Neural progenitor cell (in vitro differentiated cells): ENCODE results near the gene BAHD1.

Experiments used
- CTCF ChIP-seq: fragments of 200-600 bp; sonication (generic); IDR thresholded peaks from 2 replicates; pipeline ENCODE4 v1.5.1; 2017; ENCODE audit warnings: antibody characterized with exemption, mild to moderate bottlenecking
- EZH2 ChIP-seq: fragments of 200-600 bp; sonication (generic); IDR thresholded peaks from 2 replicates; pipeline ENCODE4 v1.6.1; 2017; ENCODE audit warnings: antibody characterized with exemption, mild to moderate bottlenecking, moderate library complexity
- EZH2phosphoT487 ChIP-seq: fragments of 200-600 bp; sonication (generic); IDR thresholded peaks from 2 replicates; pipeline ENCODE4 v1.6.1; 2017; ENCODE audit warnings: antibody characterized with exemption

DNA sequence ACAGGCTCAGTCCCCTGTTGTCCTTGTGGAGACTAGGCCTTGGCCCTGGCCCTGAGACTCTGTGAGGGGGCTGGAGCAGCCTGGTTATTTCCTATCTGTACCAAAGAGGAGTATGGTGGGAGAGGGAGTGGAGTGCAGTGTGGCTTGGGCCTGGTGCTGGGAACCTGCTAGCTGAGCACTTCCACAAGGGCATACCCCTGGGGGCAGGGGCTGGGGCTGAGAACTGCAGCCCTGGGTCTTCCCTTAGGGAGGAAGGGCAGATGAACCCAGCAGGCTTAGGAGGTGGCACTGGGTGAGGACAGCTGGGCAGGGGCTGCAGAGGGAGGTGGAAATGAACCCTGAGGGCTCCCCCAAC lies 26.5 kb downstream of the BAHD1 start:
- TF ChIP-seq CTCF (no peak), EZH2 (no peak), EZH2phosphoT487 (no peak)
